Right lobe of liver (tissue), 4 donors: ENCODE measurements around the gene CAPNS2.

ENCODE experiments used
- CTCF ChIP-seq, 4 donors: fragments of 200-600 bp in 3 of 4; fragments of 450-650 bp in 1 of 4; IDR thresholded peaks; one replicate each; pipeline versions ENCODE4 v1.5.1 to v1.8.0; 2016 to 2022; ENCODE audit warnings: antibody characterized with exemption in 4 of 4, mild to moderate bottlenecking in 2 of 4
- POLR2A ChIP-seq: fragments of 450-650 bp; IDR thresholded peaks from one replicate; pipeline ENCODE4 v1.6.1; 2017; ENCODE audit warnings: antibody characterized with exemption, mild to moderate bottlenecking
- donor health status: DM: no; HTN: no; CAD: no.
- donor health status: DM: no; HTN: no; CAD: no.
- donor health status: DM: no; HTN: yes; CAD: no.

- no peak for TF ChIP-seq CTCF (IDR thresholded peaks at IDR 0.05)
- TF ChIP-seq POLR2A, result no peak
These were observed 1.7 kb downstream of the CAPNS2 start for GRCh38 chr16:55568207-55568606.
